Neural progenitor cell (in vitro differentiated cells): ENCODE measurements around the gene TMEM121B. TPM values are rescaled to one million over a fixed set of nuclear protein-coding genes. Genes with fewer than 3 reads are reported as not detected.

Experiments
- DNase-seq: peaks from one replicate; pipeline ENCODE4 v3.0.0-alpha.2; 2016; ENCODE audit warnings: low spot score
- H2AFZ ChIP-seq: fragments of 200-600 bp; sonication (generic); replicated peaks from 2 replicates; pipeline ENCODE4 v1.6.1; 2016; ENCODE audit warnings: antibody characterized with exemption
- H3F3A ChIP-seq: fragments of 200-600 bp; sonication (generic); 2 replicates; pipeline ENCODE4 v1.6.1; 2016; ENCODE audit warnings: antibody characterized with exemption, low read depth
- H3K27ac ChIP-seq: fragments of 200-600 bp; sonication (generic); 2 replicates; pipeline ENCODE4 v1.5.1; 2016; ENCODE audit warnings: mild to moderate bottlenecking
- H3K27me3 ChIP-seq: fragments of 200-600 bp; sonication (generic); 2 replicates; pipeline ENCODE4 v1.6.1; 2016; ENCODE audit warnings: mild to moderate bottlenecking, moderate library complexity
- H3K36me3 ChIP-seq: fragments of 200-600 bp; sonication (generic); 2 replicates; pipeline ENCODE4 v1.5.1; 2016
- H3K4me1 ChIP-seq: fragments of 200-600 bp; sonication (generic); 2 replicates; pipeline ENCODE4 v1.6.1; 2016; ENCODE audit warnings: mixed run types
- H3K4me2 ChIP-seq: fragments of 200-600 bp; sonication (generic); 2 replicates; pipeline ENCODE4 v1.6.1; 2016
- H3K4me3 ChIP-seq: fragments of 200-600 bp; sonication (generic); 2 replicates; pipeline ENCODE4 v1.5.1; 2016
- H3K79me2 ChIP-seq: fragments of 200-600 bp; sonication (generic); 2 replicates; pipeline ENCODE4 v1.6.1; 2016; ENCODE audit warnings: low read depth
- H3K9ac ChIP-seq: fragments of 200-600 bp; sonication (generic); 2 replicates; pipeline ENCODE4 v1.6.1; 2016
- H3K9me3 ChIP-seq: fragments of 200-600 bp; sonication (generic); 2 replicates; pipeline ENCODE4 v1.5.1; 2016; ENCODE audit warnings: low read depth
- H4K20me1 ChIP-seq: fragments of 200-600 bp; sonication (generic); 2 replicates; pipeline ENCODE4 v1.6.1; 2016; ENCODE audit warnings: low read depth
- H3K27ac Mint-ChIP-seq: 3 replicates; pipeline ENCODE4 v1.8.0; 2021; ENCODE audit warnings: mixed read lengths
- H3K27me3 Mint-ChIP-seq: 2 replicates; pipeline ENCODE4 v1.8.0; 2022; ENCODE audit warnings: low read depth, mild to moderate bottlenecking, inconsistent platforms, moderate library complexity, mixed read lengths; ENCODE audit not compliant: insufficient read depth
- H3K36me3 Mint-ChIP-seq: 3 replicates; pipeline ENCODE4 v1.8.0; 2021; ENCODE audit warnings: mixed read lengths
- H3K4me1 Mint-ChIP-seq: 3 replicates; pipeline ENCODE4 v1.8.0; 2021; ENCODE audit warnings: mixed read lengths
- H3K4me3 Mint-ChIP-seq: 3 replicates; pipeline ENCODE4 v1.8.0; 2021; ENCODE audit warnings: mild to moderate bottlenecking, moderate library complexity, mixed read lengths
- H3K9me3 Mint-ChIP-seq: 3 replicates; pipeline ENCODE4 v1.8.0; 2020; ENCODE audit warnings: mixed read lengths
- CTCF ChIP-seq: fragments of 200-600 bp; sonication (generic); IDR thresholded peaks from 2 replicates; pipeline ENCODE4 v1.5.1; 2017; ENCODE audit warnings: antibody characterized with exemption, mild to moderate bottlenecking
- EZH2 ChIP-seq: fragments of 200-600 bp; sonication (generic); IDR thresholded peaks from 2 replicates; pipeline ENCODE4 v1.6.1; 2017; ENCODE audit warnings: antibody characterized with exemption, mild to moderate bottlenecking, moderate library complexity
- EZH2phosphoT487 ChIP-seq: fragments of 200-600 bp; sonication (generic); IDR thresholded peaks from 2 replicates; pipeline ENCODE4 v1.6.1; 2017; ENCODE audit warnings: antibody characterized with exemption
- total RNA-seq: library from RNA; depleted of rRNA; stranded (reverse); fragments of >200 nt; gene quantifications from 2 replicates; pipeline ENCODE4 v1.2.3, GENCODE V29; 2015; ENCODE audit warnings: low replicate concordance

The TMEM121B gene
- 2.8 and 5.0 TPM in 2 replicates for total RNA-seq

GRCh38 chr22:17121233-17122195, at the start of gene TMEM121B:
TSS of gene TMEM121B (minus strand) at chr22:17121360. CDS start at chr22:17121127, 233 bp downstream.
- H3K9me3 ChIP-seq, result no peaks in the 10 kb centered on the region
- peaks cover 5% of the 10 kb centered on the region for H3K36me3 Mint-ChIP-seq
- peak within 1 kb of the TSS; percentile 40 for H3K27ac Mint-ChIP-seq

DNA sequence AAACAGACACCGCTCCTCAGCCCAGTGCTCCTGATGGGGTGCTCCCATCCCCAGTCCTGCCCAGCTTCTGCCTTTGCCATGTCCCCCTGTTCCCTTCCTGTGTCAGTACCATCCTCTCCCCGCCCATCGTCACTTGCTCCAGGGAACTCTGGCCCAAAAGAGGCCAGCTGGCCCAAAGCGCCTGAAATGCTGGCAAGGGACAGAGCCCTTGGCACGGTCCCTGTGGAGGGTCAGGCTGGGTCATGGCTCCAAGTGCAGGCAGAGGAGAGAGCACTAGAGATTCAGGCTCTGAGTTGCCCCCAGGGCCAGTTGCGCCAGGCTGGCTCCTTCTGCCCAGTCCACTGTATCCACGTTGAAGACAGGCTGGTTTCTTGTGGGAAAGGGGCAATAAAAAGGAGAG, 46.3 kb upstream of the TMEM121B start:
- no peak overlapping the region for H3K27ac ChIP-seq
- no peaks in the 10 kb centered on the region for H3K27me3 ChIP-seq
- no peak overlapping the region for H3K4me2 ChIP-seq
- TF ChIP-seq CTCF (no peak), EZH2 (no peak), EZH2phosphoT487 (no peak)
- Mint-ChIP-seq H3K9me3 (no peaks in the 10 kb centered on the region), H3K36me3 (no peaks in the 10 kb centered on the region), H3K27ac (no peak overlapping the region), H3K27me3 (no peaks in the 10 kb centered on the region), H3K4me3 (no peak overlapping the region), H3K4me1 (peaks cover 13% of the 10 kb centered on the region)
- H3K4me3 ChIP-seq, result no peak overlapping the region
- H3K79me2 ChIP-seq, result no peaks in the 10 kb centered on the region
- peaks cover 19% of the 10 kb centered on the region for H3F3A ChIP-seq
- H3K4me1 ChIP-seq, result peaks cover 4% of the 10 kb centered on the region
- no peak overlapping the region for H3K9ac ChIP-seq
- H4K20me1 ChIP-seq, result no peaks in the 10 kb centered on the region
- H2AFZ ChIP-seq, result no peak overlapping the region
- H3K36me3 ChIP-seq, result no peaks in the 10 kb centered on the region
- DNase-seq, result no peak
- H3K9me3 ChIP-seq, result no peaks in the 10 kb centered on the region

More at GRCh38 chr22:17121233-17122195, at the start of gene TMEM121B:
- H3F3A ChIP-seq, result peaks cover 42% of the 10 kb centered on the region
- H3K27me3 Mint-ChIP-seq, result peaks cover 13% of the 10 kb centered on the region
- peak within 1 kb of the TSS; percentile 89 for H3K4me3 Mint-ChIP-seq
- peak; percentile 96 for DNase-seq
- H4K20me1 ChIP-seq, result peaks cover 35% of the 10 kb centered on the region
- H3K4me1 Mint-ChIP-seq, result peaks cover 24% of the 10 kb centered on the region
- H3K4me2 ChIP-seq, result peak within 1 kb of the TSS; percentile 95
- no peak within 1 kb of the TSS for H3K9ac ChIP-seq
- H3K79me2 ChIP-seq, result no peaks in the 10 kb centered on the region
- H3K36me3 ChIP-seq, result no peaks in the 10 kb centered on the region
- H3K27ac ChIP-seq, result no peak within 1 kb of the TSS
- TF ChIP-seq CTCF (no peak), EZH2 (no peak), EZH2phosphoT487 (no peak)
- peak within 1 kb of the TSS; percentile 96 for H2AFZ ChIP-seq
- peaks cover 4% of the 10 kb centered on the region for H3K9me3 Mint-ChIP-seq
- H3K4me1 ChIP-seq, result peaks cover 28% of the 10 kb centered on the region
- peaks cover 10% of the 10 kb centered on the region for H3K27me3 ChIP-seq
- H3K4me3 ChIP-seq, result peak within 1 kb of the TSS; percentile 97

DNA sequence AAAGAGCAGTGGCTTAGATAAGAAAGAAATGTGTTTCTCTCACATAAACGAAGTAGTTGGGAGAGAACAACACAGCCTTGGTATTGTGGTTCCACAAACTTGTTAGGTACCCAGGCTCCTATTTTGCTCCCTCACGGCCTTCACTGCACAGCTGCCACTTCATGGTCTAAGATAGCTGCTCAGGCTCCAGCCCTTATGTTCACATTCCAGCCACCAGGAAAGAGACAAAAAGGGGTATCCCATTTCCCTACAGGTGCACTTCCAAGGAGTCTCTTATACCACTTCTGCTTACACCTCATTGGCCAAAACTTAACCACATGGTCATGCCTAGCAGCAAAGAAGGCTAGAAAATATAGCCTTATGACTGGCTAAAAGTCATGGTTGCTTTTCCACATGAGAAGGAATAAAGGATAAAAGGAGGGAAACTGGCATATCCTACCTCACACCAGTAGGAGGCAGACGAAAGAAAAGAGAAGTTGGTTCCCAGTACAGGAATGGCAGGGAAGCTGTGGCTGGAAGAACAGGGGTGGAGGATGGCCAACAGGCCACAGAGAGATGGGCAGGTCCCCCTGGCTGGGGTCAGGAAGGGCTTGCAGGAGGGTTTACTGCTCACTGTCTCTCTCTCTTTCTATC, 43.3 kb upstream of the TMEM121B start:
- H4K20me1 ChIP-seq, result no peaks in the 10 kb centered on the region
- no peak overlapping the region for H3K27ac ChIP-seq

More for the DNA sequence above, 43.3 kb upstream of the TMEM121B start:
- DNase-seq, result no peak
- peaks cover 3% of the 10 kb centered on the region for H3K36me3 Mint-ChIP-seq
- Histone ChIP-seq H3K36me3 (no peaks in the 10 kb centered on the region), H3K9me3 (no peaks in the 10 kb centered on the region), H2AFZ (no peak overlapping the region), H3K4me3 (no peak overlapping the region), H3K9ac (no peak overlapping the region), H3K79me2 (no peaks in the 10 kb centered on the region), H3K27me3 (no peaks in the 10 kb centered on the region), H3K4me1 (no peaks in the 10 kb centered on the region), H3F3A (peaks cover 4% of the 10 kb centered on the region), H3K4me2 (no peak overlapping the region)
- H3K9me3 Mint-ChIP-seq, result no peaks in the 10 kb centered on the region
- no peak overlapping the region for H3K4me3 Mint-ChIP-seq
- TF ChIP-seq EZH2 (no peak), CTCF (peak; percentile 34)
- no peaks in the 10 kb centered on the region for H3K27me3 Mint-ChIP-seq
- no peak overlapping the region for H3K27ac Mint-ChIP-seq
- peaks cover 6% of the 10 kb centered on the region for H3K4me1 Mint-ChIP-seq
